Fibroblast of skin of right biceps (primary cell): ENCODE data around the gene SPG7.

Experiments used
- DNase-seq: peaks from one replicate; pipeline ENCODE4 v3.0.0-alpha.2; 2013

The SPG7 gene

GRCh38 chr16:89485701-89486246 lies 22.4 kb upstream of the SPG7 start:
- no peak for DNase-seq

GRCh38 chr16:89489040-89489897 lies 18.9 kb upstream of the SPG7 start:
- peak; percentile 98 for DNase-seq

GRCh38 chr16:89489898-89490438 lies 18.2 kb upstream of the SPG7 start:
- no peak for DNase-seq

- DNase-seq, result peak; percentile 100
These were observed 17.6 kb upstream of the SPG7 start, which contains the start of gene ANKRD11 for GRCh38 chr16:89490439-89491237. Gene ANKRD11, minus strand, starts transcription at chr16:89490561. Its CDS starts 173,542 bp downstream, at chr16:89317019.

- no peak for DNase-seq
These were observed 16.8 kb upstream of the SPG7 start for GRCh38 chr16:89491238-89491869.

- no peak for DNase-seq
These were observed 16.1 kb upstream of the SPG7 start for GRCh38 chr16:89491974-89492687.

GRCh38 chr16:89493776-89494175 lies 14.4 kb upstream of the SPG7 start:
- no peak for DNase-seq

GRCh38 chr16:89495121-89495520 lies 13.1 kb upstream of the SPG7 start:
- DNase-seq, result peak; percentile 49

GRCh38 chr16:89498839-89499238 lies 9.4 kb upstream of the SPG7 start:
- DNase-seq, result peak; percentile 45

GRCh38 chr16:89499767-89500166 lies 8.4 kb upstream of the SPG7 start:
- DNase-seq, result no peak

- no peak for DNase-seq
These were observed 5.9 kb upstream of the SPG7 start for GRCh38 chr16:89502081-89502843.

GRCh38 chr16:89504091-89504490 lies 4.1 kb upstream of the SPG7 start:
- no peak for DNase-seq

- peak; percentile 83 for DNase-seq
These were observed 2.7 kb upstream of the SPG7 start for GRCh38 chr16:89505204-89506112.

- no peak for DNase-seq
These were observed 2.1 kb upstream of the SPG7 start for GRCh38 chr16:89506113-89506504.

- DNase-seq, result no peak
These were observed 1.4 kb upstream of the SPG7 start for GRCh38 chr16:89506791-89507191.

GRCh38 chr16:89507214-89507833 lies 879 bp upstream of the SPG7 start:
- no peak for DNase-seq

- no peak for DNase-seq
These were observed 2.3 kb downstream of the SPG7 start for GRCh38 chr16:89510526-89510925.

- no peak for DNase-seq
These were observed 3.2 kb downstream of the SPG7 start for GRCh38 chr16:89511374-89511773.

GRCh38 chr16:89512453-89512852 lies 4.2 kb downstream of the SPG7 start:
- DNase-seq, result no peak

- no peak for DNase-seq
These were observed 8.9 kb downstream of the SPG7 start for GRCh38 chr16:89517128-89517527.
